ENCODE data around the gene PEAK1.

- TF ChIP-seq, protein P1, sequence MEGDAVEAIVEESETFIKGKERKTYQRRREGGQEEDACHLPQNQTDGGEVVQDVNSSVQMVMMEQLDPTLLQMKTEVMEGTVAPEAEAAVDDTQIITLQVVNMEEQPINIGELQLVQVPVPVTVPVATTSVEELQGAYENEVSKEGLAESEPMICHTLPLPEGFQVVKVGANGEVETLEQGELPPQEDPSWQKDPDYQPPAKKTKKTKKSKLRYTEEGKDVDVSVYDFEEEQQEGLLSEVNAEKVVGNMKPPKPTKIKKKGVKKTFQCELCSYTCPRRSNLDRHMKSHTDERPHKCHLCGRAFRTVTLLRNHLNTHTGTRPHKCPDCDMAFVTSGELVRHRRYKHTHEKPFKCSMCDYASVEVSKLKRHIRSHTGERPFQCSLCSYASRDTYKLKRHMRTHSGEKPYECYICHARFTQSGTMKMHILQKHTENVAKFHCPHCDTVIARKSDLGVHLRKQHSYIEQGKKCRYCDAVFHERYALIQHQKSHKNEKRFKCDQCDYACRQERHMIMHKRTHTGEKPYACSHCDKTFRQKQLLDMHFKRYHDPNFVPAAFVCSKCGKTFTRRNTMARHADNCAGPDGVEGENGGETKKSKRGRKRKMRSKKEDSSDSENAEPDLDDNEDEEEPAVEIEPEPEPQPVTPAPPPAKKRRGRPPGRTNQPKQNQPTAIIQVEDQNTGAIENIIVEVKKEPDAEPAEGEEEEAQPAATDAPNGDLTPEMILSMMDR (IDR thresholded peaks at IDR 0.05) = no peak
- TF ChIP-seq POLR2A (IDR thresholded peaks at IDR 0.05) (no peak), POLR2AphosphoS5 (IDR thresholded peaks at IDR 0.05) (no peak), EP300 (IDR thresholded peaks at IDR 0.05; ENCODE audit: low read depth) (no peak)
These were observed 224.3 kb downstream of the PEAK1 start for GRCh38 chr15:77195586-77195985.
